ENCODE measurements around the gene FAM241A.
"Not testable (repeated sequence)": the region's sequence is repeated elsewhere in the genome, so short reads cannot be mapped to it uniquely, and the experiment has no call there.

Gene FAM241A

DNA sequence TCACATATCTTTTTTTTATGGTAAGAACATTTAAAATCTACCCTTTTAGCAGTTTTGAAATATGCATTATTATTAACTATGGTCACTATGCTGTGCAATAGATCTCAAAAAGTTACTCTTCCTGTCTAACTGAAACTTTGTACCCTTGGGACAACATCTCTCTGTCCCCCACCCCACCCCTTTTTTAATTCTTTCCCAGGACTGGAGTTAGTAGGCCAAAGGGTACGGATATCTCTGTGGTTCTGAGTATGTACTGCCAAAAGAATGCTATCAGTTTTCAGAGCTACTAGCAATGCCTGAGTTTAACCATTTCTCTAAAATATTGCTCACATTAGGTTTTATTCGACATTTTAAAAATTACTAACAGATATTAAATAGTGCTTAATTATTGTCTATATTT lies 4.7 kb upstream of the FAM241A start:
- DNase-seq: no peak

DNA sequence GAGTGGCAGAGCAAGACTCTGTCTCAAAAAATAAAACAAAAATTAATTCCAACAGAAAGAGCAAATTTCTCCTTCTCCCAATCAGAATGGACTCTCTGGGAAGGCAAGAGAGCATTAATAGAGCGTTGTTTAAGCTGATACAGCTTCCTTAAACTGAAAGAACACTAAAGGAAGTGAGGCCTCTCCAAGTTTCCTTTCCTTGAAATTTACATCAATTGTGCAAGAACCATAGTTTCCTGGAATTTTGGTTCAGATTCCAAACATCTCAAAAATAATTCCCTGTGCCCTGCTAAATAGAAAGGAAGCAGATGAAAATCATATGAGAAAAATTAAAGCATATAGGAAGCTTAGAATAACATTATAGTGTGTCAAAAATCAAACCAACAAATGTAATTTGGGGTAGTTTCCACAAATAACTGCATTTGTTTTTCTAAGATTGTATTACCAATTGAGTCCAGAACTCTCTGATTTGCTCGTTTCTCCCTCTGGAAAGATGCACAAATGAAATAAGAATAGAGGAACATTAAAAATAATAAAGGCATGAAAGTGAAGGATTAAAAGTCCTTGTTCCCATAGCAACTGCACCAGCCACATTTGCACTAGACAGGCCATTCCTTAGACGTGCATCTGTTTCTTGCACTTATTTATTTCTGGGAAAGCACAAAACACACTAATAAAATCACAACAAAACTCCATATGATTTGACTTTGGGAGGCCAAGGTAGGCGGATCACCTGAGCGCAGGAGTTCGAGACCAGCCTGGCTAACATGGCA lies 3.7 kb upstream of the FAM241A start:
- DNase-seq: no peak

DNA sequence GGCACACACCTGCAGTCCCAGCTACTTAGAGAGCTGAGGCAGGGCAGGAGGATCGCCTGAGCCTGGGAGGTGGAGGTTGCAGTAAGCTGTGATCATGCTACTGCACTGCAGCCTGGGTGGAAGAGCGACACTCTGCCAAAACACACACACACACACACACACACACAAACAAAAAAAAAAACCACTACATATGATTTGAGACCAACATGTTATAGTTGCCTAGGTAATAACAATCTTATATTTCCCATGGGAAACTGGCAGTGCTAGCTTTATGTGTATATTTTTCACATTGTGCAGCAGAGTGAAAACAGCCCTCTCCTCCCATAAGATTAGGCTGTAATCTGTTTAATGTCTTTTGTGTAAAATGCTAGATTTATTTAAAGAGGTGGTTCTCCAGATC lies 3.1 kb upstream of the FAM241A start:
- DNase-seq: no peak

DNA sequence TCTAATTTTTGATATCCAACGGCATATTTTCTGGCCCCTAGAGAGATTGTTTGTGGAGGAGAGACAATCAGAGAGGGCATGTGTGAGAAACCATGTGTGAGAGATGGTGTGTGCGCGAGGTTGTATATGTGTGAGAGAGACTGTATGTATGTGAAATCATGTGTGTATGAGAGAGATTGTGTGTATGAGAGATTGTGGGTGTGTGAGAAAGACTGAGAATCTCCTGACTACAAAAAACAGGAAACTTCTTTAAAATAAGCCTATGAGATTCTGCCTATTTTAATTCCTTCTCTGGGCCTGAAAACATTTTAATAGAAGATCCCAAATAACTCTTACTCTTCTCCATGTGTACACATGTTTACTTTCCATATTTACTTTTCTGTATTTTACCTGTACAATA lies 1.5 kb upstream of the FAM241A start:
- no peak for DNase-seq

DNA sequence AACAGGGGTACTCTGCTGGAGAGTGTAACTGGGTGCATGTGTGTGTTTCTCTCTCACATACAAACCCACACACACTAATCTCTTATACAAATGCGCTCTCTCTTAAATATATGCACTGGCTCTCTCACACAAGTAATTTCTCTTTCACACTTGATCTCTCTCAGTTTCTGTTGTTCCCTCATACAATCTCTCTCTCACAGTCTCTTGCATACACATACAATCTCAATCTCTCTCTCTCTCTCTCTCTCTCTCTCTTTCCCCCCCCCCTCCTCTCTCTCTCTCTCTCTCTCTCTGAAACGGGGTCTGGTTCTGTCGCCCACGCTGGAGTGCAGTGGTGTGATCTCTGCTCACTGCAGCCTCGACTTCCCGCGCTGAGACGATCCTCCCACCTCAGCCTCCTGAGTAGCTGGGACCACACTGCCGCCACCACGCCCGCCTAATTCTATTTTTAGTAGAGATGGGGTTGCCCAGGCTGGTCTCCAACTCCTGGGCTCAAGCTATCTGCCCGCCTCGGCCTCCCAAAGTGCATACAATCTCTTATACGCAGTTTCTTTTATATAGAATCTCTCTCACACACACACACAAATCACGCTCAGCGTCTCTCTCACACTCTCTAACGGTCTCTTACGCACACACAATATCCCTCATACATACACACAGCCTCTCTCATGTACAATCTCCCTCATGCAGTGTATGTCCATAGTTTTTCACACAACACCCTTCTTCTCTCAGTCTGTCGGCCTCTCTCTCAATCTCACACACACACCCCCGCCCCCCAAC lies 518 bp upstream of the FAM241A start:
- no peak for DNase-seq

DNA sequence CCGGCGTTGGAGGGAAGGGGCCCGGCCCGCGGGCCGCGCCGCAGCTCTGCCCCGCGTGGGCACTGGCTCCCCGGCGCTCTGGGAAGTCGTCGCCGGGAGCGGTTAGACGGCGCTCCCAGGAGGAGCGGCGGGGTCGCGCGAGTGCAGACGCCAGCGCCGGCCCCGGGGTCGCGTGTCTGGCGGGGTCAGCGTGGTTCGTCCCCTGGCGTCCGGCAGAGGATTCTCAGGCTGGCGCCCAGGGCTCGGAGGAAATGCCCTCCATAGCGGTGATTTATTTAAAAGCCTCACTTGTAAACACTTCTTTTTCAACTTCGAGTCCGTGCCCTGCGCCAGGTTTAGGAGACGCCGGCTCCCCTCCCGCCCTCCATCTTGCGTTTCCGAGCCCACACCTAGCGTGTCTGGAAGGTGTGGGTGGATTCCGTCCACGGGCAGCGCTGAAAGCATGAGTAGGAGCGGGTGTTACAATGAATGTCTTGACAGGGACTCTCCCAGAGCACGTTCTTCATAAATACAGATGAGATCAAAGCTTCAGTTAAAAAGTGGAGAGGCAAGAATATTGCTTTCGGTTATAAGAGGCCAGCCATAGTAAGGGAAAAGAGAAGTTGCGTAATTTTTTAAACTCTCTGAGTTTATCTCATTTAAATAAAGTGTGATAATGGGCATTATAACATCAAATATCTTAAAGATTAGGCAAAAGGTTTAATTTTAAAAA lies 692 bp downstream of the FAM241A start:
- DNase-seq: peak; percentile 75

DNA sequence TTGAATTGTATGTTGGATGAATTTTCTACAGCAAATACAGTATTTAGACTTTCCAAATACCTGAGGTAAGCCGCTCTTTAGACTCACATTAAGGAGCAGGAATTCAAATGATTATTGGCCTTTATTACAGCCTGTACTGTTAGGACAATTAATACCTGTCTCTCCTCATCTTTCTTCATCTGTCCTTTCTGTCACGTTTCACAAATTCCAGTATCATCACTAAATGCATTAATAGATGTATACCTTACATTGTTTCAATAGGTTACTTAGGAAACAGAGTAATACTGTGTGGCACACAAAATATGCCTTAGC lies 1.2 kb downstream of the FAM241A start:
- no peak for DNase-seq

DNA sequence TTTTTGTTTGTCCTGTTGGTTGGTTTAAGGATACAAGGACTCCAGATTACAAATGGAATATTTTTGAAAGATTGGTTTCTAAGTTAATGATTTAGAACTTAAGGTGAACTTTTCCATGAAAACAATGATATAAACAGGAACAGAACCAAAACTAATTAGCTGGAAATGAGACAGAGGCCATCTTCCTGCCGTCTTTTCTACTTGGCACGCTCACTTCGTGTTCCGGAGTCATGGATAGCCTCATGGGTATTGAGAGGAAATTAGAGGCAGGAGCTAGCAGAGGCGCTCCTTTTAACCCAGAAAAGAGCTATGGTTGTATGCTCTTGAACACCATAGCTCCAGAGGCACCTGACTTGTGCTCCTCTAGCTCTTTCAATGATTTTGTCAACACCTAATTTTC lies 2.4 kb downstream of the FAM241A start:
- DNase-seq: no peak

DNA sequence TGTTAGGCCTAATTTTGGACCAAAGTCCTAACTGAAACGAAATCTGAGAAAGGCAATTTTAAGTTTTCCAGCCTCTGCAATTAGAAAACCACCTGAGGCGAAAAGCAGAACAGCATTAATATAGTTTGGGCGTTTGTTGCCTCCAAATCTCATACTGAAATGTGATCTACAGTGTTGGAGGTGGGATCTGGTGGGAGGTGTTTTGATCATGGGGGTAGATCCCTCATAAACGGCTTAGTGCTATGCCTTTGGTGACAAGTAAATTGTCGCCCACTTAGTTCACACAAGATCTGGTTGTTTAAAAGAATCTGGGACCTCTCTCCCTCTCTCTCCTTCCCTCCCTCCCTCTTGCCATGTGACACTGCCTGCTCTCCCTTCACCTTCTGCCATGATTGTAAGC lies 5.7 kb downstream of the FAM241A start:
- DNase-seq: no peak

DNA sequence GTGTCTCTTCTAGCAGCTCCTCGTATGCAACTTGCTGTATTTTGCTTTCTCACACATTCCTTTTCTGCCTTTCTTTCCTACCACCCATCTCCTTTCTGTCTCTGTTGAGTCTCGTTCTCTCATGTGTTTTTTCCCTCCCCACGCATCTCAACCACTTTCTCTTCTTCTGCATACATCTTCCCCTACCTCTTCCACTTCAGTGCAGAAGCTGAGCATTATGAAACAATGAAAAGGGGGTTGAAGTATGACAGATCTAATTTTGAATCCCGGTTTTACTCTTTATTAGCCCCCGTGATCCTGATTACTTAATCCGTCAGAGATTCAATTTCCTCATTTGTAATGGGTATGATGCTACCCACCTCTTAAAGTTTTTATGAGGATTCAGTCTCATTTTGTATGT lies 7.3 kb downstream of the FAM241A start:
- no peak for DNase-seq

DNA sequence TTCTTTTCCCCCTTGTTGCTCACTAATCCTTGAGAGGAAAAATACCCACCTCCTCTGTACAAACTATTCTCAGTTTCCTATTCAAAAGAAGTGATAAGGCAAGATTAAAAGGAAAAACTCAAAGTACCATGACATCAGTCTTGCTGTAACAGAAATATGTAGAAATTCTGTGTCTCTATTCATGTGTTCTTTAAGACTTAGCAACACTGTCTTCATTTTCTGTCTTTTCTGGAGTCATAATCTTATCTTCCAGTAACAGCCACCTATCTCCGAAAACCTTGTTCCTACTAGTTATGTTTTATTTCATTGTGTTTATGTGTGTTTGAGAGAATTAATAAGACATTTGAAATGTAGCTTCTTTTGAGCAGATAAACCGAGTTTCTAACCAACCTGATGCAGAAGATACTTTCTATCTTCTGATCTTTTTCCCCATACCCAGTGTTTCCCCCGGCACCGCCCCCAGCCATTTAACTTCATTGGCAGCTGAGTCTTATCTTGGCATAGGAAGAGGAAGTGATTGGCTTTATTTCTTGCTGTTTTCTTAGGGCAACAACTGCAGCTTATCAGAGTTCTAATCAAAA lies 8.0 kb downstream of the FAM241A start:
- DNase-seq: no peak

DNA sequence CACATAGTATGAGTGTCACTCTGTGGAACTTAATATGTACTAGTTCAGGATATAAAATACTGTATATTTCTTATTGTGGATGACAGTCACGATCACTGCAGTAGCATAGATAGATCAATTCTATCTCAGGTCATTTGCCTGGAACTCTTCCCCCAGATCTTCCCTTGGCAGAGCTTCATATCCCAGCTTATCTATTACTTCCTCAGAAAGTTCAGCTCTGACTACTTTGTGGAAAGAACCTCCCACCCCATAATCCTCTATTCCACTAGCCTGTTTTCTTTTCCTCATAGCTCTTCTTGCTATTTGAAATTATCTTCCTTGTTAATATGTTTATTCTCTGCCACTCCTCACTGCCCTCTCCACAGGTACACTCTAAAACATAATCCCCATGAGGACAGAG lies 10.9 kb downstream of the FAM241A start:
- DNase-seq: no peak

DNA sequence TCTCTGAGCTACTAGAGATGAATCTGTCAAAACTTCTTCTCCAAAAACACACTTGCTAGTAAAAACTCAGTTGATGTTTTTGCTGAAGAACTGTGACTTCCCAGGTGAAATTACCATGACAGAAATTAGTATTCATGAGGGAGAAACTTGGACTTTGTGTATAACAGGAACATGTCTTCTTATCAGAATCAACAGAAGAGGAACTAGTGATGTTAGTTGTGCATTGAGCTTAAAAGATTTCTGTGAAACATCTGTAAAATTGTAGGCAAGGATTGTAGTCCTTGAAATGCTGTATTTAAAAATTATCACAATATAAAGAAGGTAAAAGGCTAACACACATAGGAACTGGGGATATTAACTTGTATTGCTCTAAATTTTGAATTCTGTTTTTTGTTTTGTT lies 11.3 kb downstream of the FAM241A start:
- no peak for DNase-seq

DNA sequence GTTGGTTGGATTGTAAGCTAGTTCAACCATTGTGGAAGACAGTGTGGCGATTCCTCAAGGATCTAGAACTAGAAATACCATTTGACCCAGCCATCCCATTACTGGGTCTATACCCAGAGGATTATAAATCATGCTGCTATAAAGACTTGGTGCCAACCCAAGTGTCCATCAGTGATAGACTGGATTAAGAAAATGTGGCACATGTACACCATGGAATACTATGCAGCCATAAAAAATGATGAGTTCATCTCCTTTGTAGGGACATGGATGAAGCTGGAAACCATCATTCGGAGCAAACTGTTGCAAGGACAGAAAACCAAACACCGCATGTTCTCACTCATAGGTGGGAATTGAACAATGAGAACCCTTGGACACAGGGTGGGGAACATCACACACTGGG lies 18.5 kb downstream of the FAM241A start:
- DNase-seq: not testable (repeated sequence)

DNA sequence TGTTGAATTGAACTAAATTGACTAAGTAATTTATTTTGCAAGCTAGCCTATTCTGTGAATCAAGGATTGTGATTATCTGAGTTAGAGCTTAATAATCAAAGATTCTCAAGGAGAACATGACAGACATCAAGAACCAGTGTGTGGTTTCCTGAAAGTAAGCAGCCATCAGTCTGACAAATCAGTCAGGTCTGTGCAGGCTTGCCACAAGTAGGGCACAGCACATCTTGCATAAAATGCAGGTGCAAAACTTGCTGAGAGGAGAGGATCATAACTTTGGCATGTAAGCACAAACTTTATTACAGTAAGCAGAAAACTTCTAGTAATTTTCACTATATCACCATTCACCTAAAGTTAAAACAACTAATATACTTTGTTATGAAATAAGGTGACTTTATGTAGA lies 22.5 kb downstream of the FAM241A start:
- DNase-seq: peak; percentile 45

DNA sequence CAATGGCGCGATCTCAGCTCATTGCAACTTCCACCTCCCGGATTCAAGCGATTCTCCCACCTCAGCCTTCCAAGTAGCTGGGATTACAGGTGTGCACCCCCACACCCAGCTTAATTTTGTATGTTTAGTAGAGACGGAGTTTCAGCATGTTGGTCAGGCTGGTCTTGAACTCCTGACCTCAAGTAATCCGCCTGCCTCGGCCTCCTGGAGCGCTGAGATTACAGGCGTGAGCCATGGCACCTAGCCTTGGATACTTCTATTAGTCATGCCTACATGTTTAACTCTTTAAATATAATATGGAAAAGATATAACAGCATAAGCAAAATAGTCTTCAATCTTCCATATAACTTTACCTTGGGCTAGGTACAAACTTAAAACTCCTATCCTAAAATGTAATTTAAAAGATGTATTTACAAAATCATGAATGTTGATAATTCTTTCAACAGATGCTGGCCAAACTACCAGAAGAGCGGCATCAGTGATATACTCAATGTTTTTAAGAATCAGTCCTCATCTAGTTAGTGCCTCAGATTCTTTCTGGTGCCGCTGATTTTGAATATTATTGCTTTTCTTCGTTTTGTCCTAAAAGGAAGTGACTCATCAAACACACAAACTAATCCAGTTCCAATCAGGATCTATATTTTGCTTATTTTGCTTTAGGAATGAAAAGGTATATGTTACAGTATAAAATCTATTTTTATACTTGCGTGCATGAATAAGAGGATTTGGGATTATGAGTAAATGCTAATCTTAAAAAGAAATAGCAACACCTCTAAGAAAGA lies 23.7 kb downstream of the FAM241A start:
- no peak for DNase-seq

DNA sequence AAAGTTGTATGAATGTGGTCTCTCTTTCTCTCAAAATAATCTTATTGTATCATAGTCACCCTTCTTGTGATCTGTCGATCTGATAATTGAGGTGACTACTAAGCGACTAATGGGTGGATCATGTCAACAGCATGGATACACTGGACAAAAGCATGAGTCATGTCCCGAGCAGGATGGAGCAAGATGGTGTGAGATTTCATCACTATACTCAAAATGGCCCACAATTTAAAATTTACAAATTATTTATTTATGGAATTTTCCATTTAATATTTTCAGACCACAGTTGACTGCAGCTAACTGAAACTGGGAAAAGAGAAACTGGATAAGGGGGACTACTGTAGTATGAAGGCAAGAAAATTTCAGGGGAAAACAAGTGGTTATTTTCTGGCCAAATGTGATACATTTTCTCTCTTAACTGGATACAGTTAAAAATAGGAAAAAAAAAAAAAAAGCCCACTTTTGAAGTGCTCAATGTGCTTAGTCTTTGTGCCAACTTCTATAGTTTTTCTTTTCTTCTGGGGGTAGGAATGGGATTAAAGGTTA lies 25.3 kb downstream of the FAM241A start:
- no peak for DNase-seq

DNA sequence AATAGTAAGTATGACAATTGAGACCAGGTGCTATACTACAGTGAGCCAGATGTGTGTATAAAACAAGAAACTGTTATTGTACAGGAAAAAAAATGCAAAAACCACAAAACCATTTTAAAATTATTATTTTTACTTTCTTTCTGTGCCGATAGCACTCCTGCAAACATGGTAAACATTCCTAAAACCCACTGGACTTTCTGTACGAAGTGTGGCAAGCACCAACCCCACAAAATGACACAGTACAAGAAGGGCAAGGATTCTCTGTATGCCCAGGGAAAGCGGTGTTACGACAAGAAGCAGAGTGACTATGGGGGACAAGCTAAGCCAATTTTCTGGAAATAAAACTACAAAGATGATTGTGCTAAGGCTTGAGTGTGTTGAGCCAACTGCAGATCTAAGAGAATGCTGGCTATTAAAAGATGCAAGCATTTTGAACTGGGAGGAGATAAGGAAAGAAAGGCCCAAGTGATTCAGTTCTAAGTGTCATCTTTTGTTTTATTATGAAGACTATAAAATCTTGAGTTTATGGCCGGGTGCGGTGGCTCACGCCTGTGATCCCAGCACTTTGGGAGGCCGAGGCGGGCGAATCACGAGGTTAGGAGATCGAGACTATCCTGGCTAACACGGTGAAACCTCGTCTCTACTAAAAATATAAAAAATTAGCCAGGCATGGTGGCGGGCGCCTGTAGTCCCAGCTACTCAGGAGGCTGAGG lies 26.0 kb downstream of the FAM241A start:
- not testable (repeated sequence) for DNase-seq

DNA sequence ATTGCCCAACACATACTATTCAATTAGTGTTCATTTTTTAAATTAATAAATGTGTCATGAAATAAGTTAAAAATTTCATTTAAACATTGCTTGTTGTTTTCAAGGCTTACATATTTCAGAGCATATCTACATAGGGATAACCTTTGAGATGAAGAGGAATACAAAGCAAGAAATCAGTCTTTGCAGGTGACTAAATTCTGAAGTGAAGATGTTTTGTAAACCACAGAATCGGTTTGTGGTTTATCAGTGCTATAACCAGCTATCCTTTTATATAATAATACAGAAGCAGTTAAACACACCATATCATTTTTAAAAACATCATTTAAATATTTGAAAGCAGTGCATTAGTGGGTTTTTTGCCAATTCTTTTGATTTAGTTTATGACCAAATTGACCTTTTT lies 26.9 kb downstream of the FAM241A start:
- no peak for DNase-seq

DNA sequence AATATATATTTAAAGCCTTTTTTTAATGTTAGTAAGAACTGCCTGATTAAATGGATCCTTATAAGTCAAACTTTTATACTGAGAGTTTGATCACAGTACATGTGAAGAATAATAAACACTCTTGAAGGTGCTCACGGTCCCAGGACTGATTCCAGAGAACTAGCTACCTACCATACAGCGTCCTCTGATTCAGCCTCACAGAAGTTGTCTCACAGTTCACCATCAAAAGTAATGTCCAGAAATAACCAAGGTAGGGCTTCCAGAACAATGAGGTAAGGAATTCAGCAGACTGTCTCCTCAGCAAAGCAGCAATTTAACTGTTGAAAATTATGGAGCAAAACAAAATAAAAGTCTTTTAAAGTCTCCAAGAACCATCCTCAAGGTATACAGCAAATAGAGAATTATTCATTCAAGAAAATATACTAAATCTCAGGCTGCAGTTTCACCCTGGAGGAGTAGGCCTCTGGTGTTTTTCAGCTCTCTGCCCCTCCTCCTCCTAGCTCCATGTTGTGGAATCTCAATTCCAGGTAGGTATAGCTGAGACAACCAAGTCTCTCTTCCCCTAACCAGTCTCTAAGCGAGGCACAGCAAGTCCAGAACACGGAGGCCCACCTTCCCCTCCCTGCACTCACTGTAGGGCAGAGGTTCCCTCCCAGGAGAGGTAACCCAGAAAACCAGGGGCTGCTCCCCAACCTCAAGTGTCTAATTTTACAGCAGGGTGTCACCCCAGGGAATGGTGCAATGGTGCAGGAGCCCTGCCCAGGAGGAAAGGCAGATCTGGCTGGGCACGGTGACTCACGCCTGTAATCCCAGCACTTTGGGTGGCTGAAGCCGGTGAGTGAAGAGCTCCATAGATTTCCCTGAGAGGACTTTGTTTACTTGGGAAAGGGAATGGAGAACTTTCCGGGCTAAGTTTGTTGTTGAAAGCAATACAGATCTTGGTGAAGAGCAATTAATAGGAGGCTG lies 28.6 kb downstream of the FAM241A start:
- no peak for DNase-seq

DNA sequence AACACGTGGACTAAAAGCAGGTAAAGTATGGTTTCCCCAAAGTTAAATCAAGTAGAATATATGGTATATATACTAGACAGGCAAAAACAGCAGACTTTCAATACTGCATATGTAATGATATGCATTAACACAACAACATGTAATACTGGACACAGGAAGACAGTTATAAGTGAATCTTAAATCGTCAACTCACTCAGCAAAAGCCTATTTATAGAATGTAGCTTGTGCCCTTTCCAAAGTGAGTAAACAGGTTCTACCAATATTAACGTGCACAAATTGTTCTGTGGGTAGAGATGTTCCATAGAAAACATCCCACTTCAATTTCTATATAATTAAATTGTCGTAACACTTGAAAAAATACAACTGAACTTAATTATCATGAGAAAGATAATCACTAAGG lies 30.6 kb downstream of the FAM241A start:
- no peak for DNase-seq

All from CD4-positive, alpha-beta T cell treated with Interleukin-12 subunit alpha and Interleukin-12 subunit beta, for 1 hour (primary cell).